Stomach (tissue), 4 donors: ENCODE results near the gene LDLR.

Experiments
- CTCF ChIP-seq, 7 experiments: fragments of 450-650 bp in 4 of 7; fragments of 200-600 bp in 3 of 7; sonication (generic) in 3 of 7; IDR thresholded peaks; one replicate each; pipeline ENCODE4 v1.5.1; 2016 to 2019; ENCODE audit warnings: antibody characterized with exemption in 7 of 7, control low read depth in 2 of 7, mild to moderate bottlenecking in 1 of 7
- POLR2A ChIP-seq, 4 donors: fragments of 450-650 bp; IDR thresholded peaks; one replicate each; pipeline ENCODE4 v1.6.1; 2016; ENCODE audit warnings: antibody characterized with exemption in 4 of 4, control low read depth in 2 of 4, mild to moderate bottlenecking in 1 of 4, moderate library complexity in 1 of 4
- POLR2AphosphoS5 ChIP-seq, 3 donors: sonication (generic); formaldehyde crosslinking; IDR thresholded peaks; one replicate each; pipeline ENCODE4 v1.6.1; 2016; ENCODE audit warnings: antibody characterized with exemption in 3 of 3

GRCh38 chr19:11090997-11091702 lies 1.9 kb downstream of the LDLR start:
- TF ChIP-seq CTCF (IDR thresholded peaks at IDR 0.05) (no peak), POLR2A (IDR thresholded peaks at IDR 0.05) (no peak), POLR2AphosphoS5 (IDR thresholded peaks at IDR 0.05) (no peak)
